ENCODE data around the gene SLC39A6.

DNA sequence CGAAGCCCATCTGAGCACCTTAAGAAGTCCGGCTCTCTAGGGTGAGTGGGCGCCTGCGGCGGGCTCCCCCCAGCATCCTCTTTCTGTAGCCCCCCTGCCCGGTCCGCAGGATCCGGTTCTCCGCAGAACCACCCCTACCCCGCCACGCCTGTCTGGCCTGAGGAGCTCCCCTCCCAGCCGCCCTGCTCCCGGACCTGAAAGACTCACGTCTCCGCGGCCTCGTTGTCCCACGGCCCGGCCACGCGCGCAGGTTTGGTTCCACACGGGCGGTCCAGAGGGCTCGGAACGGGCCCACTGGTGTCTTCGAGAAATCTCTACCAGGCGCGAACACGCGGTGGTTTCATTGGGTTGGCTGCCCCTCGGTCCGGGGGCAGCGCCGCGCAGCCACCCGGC lies 237 bp downstream of the SLC39A6 start:
- no peak for TF ChIP-seq POLR2A (IDR thresholded peaks at IDR 0.05)
- TF ChIP-seq, protein P1, sequence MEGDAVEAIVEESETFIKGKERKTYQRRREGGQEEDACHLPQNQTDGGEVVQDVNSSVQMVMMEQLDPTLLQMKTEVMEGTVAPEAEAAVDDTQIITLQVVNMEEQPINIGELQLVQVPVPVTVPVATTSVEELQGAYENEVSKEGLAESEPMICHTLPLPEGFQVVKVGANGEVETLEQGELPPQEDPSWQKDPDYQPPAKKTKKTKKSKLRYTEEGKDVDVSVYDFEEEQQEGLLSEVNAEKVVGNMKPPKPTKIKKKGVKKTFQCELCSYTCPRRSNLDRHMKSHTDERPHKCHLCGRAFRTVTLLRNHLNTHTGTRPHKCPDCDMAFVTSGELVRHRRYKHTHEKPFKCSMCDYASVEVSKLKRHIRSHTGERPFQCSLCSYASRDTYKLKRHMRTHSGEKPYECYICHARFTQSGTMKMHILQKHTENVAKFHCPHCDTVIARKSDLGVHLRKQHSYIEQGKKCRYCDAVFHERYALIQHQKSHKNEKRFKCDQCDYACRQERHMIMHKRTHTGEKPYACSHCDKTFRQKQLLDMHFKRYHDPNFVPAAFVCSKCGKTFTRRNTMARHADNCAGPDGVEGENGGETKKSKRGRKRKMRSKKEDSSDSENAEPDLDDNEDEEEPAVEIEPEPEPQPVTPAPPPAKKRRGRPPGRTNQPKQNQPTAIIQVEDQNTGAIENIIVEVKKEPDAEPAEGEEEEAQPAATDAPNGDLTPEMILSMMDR (IDR thresholded peaks at IDR 0.05): no peak
